ENCODE data around the gene ADAM10.

The ADAM10 gene

DNA sequence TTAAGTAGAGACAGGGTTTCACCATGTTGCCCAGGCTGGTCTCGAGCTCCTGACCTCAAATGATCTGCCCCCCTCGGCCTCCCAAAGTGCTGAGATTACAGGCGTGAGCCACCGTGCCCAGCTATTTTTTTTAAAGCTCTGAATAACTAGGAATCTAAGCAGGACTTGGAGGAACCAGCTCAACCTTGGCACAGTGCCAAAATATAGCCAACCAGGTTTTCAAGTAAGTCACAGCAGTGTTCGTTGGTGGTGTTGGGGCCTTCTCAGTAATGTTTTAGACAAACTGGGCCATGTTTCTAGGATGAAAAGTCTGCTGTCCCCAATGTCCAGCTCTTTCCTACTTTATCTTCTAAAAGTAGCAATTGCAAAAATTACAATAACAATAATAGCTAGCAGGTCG, 6.4 kb upstream of the ADAM10 start:
- Histone ChIP-seq H3K27me3 (ENCODE audit: control insufficient read depth, insufficient read depth, low read length) (no peaks in the 10 kb centered on the region), H3K36me3 (ENCODE audit: control insufficient read depth, insufficient read depth, low read length) (no peaks in the 10 kb centered on the region), H3K4me3 (ENCODE audit: low read depth, low read length) (no peak overlapping the region), H3K9me3 (ENCODE audit: control insufficient read depth, insufficient read depth, low read length) (no peaks in the 10 kb centered on the region), H3K9ac (ENCODE audit: low read depth, low read length) (no peak overlapping the region), H3K4me1 (ENCODE audit: control insufficient read depth, insufficient read depth, low read length) (no peaks in the 10 kb centered on the region), H3K27ac (ENCODE audit: low read depth, low read length) (no peak overlapping the region)

DNA sequence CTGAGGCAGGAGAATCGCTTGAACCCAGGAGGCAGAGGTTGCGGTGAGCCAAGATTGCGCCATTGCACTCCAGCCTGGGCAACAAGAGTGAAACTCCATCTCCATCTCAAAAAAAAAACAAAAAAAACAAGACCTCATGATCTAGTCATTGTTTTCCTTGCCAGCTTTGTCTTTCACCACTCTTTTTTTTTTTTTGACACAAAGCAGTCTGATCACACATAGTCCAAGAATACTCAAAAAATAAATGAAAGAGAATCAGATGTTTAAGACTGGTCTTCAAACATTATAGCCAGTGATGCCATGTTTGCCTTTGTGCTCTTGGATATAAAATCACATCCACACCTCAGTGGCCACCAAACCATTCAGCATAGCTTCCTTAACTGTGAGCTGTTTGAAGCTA, 5.8 kb upstream of the ADAM10 start:
- Histone ChIP-seq H3K27ac (ENCODE audit: low read depth, low read length) (no peak overlapping the region), H3K9me3 (ENCODE audit: control insufficient read depth, insufficient read depth, low read length) (no peaks in the 10 kb centered on the region), H3K27me3 (ENCODE audit: control insufficient read depth, insufficient read depth, low read length) (no peaks in the 10 kb centered on the region), H3K4me3 (ENCODE audit: low read depth, low read length) (no peak overlapping the region), H3K4me1 (ENCODE audit: control insufficient read depth, insufficient read depth, low read length) (0 out of 2 replicates have a peak, but pooled peaks cover under 1% of the 10 kb centered on the region), H3K36me3 (ENCODE audit: control insufficient read depth, insufficient read depth, low read length) (no peaks in the 10 kb centered on the region), H3K9ac (ENCODE audit: low read depth, low read length) (no peak overlapping the region)

DNA sequence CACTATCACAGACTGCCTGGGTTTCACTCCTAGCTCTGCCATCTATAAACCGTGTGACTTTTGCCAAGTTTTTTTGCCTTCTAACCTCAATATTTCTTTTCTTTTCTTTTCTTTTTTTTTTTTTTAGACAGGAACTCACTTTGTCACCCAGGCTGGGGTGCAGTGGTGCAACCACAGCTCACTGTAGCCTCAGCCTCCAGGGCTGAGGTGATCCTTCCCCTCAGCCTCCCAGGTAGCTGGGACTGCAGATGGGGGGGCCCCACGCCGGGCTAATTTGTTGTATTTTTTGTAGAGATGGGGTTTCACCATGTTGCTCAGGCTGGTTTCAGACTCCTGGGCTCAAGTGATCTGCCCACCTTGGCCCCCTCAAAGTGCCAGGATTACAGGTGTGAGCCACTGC, 3.2 kb upstream of the ADAM10 start:
- Histone ChIP-seq H3K9ac (ENCODE audit: low read depth, low read length) (no peak overlapping the region), H3K9me3 (ENCODE audit: control insufficient read depth, insufficient read depth, low read length) (no peaks in the 10 kb centered on the region), H3K27me3 (ENCODE audit: control insufficient read depth, insufficient read depth, low read length) (no peaks in the 10 kb centered on the region), H3K4me1 (ENCODE audit: control insufficient read depth, insufficient read depth, low read length) (peaks cover 8% of the 10 kb centered on the region), H3K36me3 (ENCODE audit: control insufficient read depth, insufficient read depth, low read length) (no peaks in the 10 kb centered on the region), H3K4me3 (ENCODE audit: low read depth, low read length) (no peak overlapping the region), H3K27ac (ENCODE audit: low read depth, low read length) (no peak overlapping the region)

DNA sequence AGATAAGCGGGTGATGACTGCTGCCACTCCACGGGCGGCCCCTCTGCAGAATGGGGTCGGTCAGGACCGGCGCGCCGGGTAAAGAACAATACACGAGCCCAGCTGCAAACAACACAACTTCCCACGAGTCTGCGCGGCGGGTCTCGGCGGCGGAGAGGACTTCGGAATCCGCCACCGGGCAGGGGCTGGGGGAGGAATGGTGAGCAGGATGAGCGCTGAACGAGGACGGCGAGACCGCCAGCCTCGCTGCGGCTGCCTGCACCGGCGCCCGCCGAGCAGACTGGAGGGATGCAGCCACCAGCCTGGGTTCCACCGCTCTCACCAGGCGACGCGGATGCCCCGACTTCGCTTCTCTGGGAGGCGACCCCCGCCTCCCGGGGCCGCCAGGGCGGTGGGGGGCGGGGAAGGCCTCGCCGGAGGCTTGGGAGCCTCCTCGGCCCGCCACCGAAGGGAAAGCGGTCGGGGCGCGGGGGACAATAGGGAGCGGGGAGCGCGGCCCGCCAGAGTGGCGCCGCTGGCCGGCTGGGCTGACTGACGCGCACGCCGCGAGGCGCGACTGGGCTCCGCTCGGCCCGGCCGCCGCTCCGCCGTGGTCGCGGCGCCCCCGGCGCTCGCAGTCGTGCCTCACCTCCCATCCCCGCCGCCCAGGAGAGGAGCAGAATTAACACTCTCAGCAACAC, 515 bp downstream of the ADAM10 start:
- H3K9ac ChIP-seq (ENCODE audit: low read depth, low read length), result peak overlapping the region; percentile 81
- no peaks in the 10 kb centered on the region for H3K9me3 ChIP-seq (ENCODE audit: control insufficient read depth, insufficient read depth, low read length)
- H3K27ac ChIP-seq (ENCODE audit: low read depth, low read length), result peak overlapping the region; percentile 98
- H3K36me3 ChIP-seq (ENCODE audit: control insufficient read depth, insufficient read depth, low read length), result no peaks in the 10 kb centered on the region
- H3K4me1 ChIP-seq (ENCODE audit: control insufficient read depth, insufficient read depth, low read length), result peaks cover 21% of the 10 kb centered on the region
- H3K4me3 ChIP-seq (ENCODE audit: low read depth, low read length), result peak overlapping the region; percentile 97
- H3K27me3 ChIP-seq (ENCODE audit: control insufficient read depth, insufficient read depth, low read length), result no peaks in the 10 kb centered on the region

DNA sequence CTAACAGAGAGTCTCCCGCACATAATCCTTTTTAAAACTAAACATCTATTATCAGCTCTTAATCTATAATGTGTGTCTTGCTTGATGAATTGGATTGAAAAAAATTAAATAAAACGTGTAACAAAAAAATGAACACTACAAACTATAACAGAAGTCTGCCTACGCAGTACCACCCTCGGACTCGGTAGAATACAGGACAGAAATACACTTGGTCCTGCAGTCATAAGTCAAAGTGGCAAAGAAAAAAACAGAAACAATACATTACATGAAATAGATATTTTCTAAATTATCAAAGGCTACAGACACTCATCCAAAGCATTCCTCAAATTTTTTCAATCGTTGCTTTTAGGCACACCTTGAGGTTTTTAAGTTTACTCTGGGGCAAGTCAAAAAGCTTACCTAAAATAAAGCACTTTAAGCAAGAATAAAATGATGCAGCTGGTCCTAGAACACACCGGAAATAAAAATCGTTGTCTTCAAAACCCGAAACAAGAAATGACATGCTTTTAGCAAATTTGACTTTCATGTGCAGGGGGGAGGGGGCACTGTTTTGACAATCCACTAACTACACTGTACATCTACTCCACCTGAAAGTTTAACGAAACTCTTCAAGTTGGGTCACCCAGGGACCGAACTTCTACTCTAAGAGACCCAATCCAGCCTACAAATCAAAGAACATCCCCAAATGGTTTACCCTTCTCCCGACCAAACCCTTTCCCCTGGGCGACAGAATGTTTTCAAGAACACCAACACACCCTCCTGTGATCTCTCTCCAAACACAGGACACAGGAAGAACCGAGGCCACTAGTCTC, 1.3 kb downstream of the ADAM10 start:
- no peaks in the 10 kb centered on the region for H3K9me3 ChIP-seq (ENCODE audit: control insufficient read depth, insufficient read depth, low read length)
- H3K9ac ChIP-seq (ENCODE audit: low read depth, low read length), result peak overlapping the region; percentile 81; the same call in 1 of the 2 replicates
- peak overlapping the region; percentile 97 for H3K4me3 ChIP-seq (ENCODE audit: low read depth, low read length)
- H3K27ac ChIP-seq (ENCODE audit: low read depth, low read length), result peak overlapping the region; percentile 98
- H3K27me3 ChIP-seq (ENCODE audit: control insufficient read depth, insufficient read depth, low read length), result no peaks in the 10 kb centered on the region
- H3K36me3 ChIP-seq (ENCODE audit: control insufficient read depth, insufficient read depth, low read length), result no peaks in the 10 kb centered on the region
- peaks cover 27% of the 10 kb centered on the region for H3K4me1 ChIP-seq (ENCODE audit: control insufficient read depth, insufficient read depth, low read length)

DNA sequence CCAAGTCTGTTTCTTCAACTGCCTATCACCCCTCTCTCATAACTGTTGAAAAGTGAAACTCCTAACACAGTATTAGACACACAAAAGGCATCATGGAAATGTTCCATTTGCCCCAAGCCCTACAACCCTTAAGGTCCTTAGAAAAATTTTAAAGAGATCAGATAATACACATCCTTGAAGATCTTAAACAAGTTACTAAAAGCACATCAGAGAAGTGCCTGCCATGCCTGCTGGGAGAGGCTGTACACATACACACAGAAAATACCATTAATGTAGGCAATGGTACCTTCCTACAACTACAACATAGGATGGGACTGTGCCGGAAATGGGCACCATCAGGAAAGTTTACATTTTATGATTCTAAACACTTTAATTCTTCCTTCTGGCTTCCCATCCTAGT, 3.3 kb downstream of the ADAM10 start:
- no peak overlapping the region for H3K4me3 ChIP-seq (ENCODE audit: low read depth, low read length)
- peaks cover 38% of the 10 kb centered on the region for H3K4me1 ChIP-seq (ENCODE audit: control insufficient read depth, insufficient read depth, low read length)
- H3K27me3 ChIP-seq (ENCODE audit: control insufficient read depth, insufficient read depth, low read length), result no peaks in the 10 kb centered on the region
- no peak overlapping the region for H3K27ac ChIP-seq (ENCODE audit: low read depth, low read length)
- H3K36me3 ChIP-seq (ENCODE audit: control insufficient read depth, insufficient read depth, low read length), result no peaks in the 10 kb centered on the region
- H3K9me3 ChIP-seq (ENCODE audit: control insufficient read depth, insufficient read depth, low read length), result no peaks in the 10 kb centered on the region
- no peak overlapping the region for H3K9ac ChIP-seq (ENCODE audit: low read depth, low read length)

DNA sequence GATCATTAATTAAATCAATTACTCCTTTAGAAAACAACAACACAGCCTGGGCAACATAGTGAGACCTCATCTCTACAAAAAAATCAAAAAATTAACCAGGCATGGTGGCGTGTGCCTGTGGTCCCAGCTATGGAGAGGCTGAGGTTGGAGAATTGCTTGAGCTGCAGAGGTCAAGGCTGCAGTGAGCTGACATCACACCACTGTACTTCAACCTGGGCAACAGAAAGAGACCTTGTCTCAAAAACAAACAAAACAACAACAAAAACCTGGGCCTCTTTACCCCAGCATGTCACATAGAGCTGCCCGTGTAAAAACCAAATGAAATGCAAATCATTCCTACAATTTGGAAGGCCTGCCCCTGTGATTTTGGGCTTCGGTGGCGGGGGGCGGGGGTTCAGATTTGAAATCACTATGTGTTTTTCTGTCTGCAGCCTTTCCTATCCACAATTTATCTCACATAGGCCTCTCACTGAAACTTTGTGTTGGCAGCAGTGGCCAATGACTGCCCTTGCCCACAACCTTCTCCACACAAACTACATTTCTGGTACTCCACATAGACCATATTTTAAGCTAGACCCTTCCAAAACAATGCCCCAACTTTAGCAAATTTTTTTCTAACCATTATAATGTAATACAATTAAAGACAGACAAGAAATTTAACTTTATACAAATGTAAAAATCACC, 6.5 kb downstream of the ADAM10 start:
- H3K4me3 ChIP-seq (ENCODE audit: low read depth, low read length), result no peak overlapping the region
- no peaks in the 10 kb centered on the region for H3K36me3 ChIP-seq (ENCODE audit: control insufficient read depth, insufficient read depth, low read length)
- H3K27ac ChIP-seq (ENCODE audit: low read depth, low read length), result no peak overlapping the region
- no peaks in the 10 kb centered on the region for H3K27me3 ChIP-seq (ENCODE audit: control insufficient read depth, insufficient read depth, low read length)
- no peak overlapping the region for H3K9ac ChIP-seq (ENCODE audit: low read depth, low read length)
- H3K4me1 ChIP-seq (ENCODE audit: control insufficient read depth, insufficient read depth, low read length), result peaks cover 46% of the 10 kb centered on the region
- H3K9me3 ChIP-seq (ENCODE audit: control insufficient read depth, insufficient read depth, low read length), result no peaks in the 10 kb centered on the region

DNA sequence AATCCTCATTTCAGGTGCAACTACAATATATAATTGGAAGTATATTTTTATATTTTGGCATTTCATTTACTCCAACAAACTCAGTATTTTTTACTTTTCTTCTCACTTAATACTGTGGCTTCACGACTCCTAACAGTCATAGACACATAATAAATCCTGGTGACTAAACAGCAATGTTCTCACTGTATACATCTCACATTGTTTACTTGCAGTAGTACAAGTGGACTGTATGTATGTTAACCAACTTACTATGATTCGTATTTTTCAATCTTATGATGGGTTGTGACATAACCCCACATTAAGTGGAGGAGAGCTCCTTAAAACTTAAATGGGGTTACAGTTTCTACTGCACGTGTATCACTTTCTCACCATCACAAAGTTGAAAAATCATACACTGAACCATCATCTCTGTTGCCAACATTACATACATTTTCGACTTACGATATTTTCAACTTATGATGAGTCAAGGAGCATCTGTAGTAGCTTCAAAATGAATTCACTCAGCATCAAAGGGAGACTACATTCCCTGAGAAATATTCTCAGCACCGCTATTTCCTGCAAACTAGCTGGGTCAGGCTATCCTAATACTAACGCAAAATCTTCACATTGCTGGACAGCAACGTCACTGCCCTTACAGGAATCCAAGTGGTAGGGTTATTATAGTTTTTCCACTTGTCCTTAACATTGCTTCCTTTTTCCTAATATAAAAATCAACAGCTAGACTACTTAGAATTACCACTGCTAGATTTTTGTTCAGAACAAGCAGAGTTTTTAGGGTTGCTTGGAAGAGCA, 7.3 kb downstream of the ADAM10 start:
- Histone ChIP-seq H3K4me1 (ENCODE audit: control insufficient read depth, insufficient read depth, low read length) (peaks cover 46% of the 10 kb centered on the region), H3K9ac (ENCODE audit: low read depth, low read length) (no peak overlapping the region), H3K27me3 (ENCODE audit: control insufficient read depth, insufficient read depth, low read length) (no peaks in the 10 kb centered on the region), H3K4me3 (ENCODE audit: low read depth, low read length) (no peak overlapping the region), H3K36me3 (ENCODE audit: control insufficient read depth, insufficient read depth, low read length) (no peaks in the 10 kb centered on the region), H3K27ac (ENCODE audit: low read depth, low read length) (no peak overlapping the region), H3K9me3 (ENCODE audit: control insufficient read depth, insufficient read depth, low read length) (no peaks in the 10 kb centered on the region)

DNA sequence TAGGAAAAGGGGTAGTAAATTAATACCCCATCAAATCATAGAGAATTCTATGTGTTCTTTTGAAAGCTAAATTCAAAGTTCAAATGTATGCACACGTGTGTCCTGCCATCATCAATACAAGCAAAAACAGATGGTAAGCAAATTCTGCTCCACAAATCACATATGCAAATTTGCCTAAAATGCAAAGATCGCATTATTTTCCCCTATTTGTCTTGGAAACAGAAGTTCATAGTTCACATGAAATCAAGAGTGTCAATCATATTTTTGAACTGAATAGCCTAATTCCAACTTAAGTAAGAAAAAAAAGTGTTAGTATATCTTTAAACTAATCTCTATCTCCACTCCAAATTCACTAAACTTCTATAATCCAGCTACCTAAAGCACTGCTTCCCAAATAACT, 8.5 kb downstream of the ADAM10 start:
- Histone ChIP-seq H3K36me3 (ENCODE audit: control insufficient read depth, insufficient read depth, low read length) (no peaks in the 10 kb centered on the region), H3K9ac (ENCODE audit: low read depth, low read length) (no peak overlapping the region), H3K27ac (ENCODE audit: low read depth, low read length) (no peak overlapping the region), H3K27me3 (ENCODE audit: control insufficient read depth, insufficient read depth, low read length) (no peaks in the 10 kb centered on the region), H3K9me3 (ENCODE audit: control insufficient read depth, insufficient read depth, low read length) (no peaks in the 10 kb centered on the region), H3K4me1 (ENCODE audit: control insufficient read depth, insufficient read depth, low read length) (peaks cover 46% of the 10 kb centered on the region), H3K4me3 (ENCODE audit: low read depth, low read length) (no peak overlapping the region)

DNA sequence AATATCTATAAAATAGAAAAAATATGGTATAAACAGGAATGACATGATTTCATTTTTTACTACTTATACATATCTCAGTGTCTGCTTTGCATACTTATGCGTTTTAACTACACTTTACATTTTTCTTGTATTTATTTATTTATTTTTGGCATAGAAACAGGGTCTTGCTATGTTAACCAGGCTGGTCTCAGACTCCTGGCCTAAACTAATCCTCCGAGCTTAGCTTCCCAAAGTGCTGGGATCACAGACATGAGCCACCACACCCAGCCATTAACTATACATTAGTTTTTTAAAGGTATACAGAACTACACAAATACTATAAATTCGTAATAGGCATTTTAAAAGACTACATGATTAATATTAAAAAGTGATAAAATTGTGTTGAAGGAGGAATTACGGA, 9.1 kb downstream of the ADAM10 start:
- H3K9ac ChIP-seq (ENCODE audit: low read depth, low read length), result no peak overlapping the region
- H3K4me3 ChIP-seq (ENCODE audit: low read depth, low read length), result no peak overlapping the region
- no peaks in the 10 kb centered on the region for H3K36me3 ChIP-seq (ENCODE audit: control insufficient read depth, insufficient read depth, low read length)
- no peaks in the 10 kb centered on the region for H3K9me3 ChIP-seq (ENCODE audit: control insufficient read depth, insufficient read depth, low read length)
- no peaks in the 10 kb centered on the region for H3K27me3 ChIP-seq (ENCODE audit: control insufficient read depth, insufficient read depth, low read length)
- no peak overlapping the region for H3K27ac ChIP-seq (ENCODE audit: low read depth, low read length)
- peaks cover 49% of the 10 kb centered on the region for H3K4me1 ChIP-seq (ENCODE audit: control insufficient read depth, insufficient read depth, low read length)

Measured in HUES48 (cell line).